ENCODE data around the gene CYB5D1.
"Not testable (repeated sequence)": the region's sequence is repeated elsewhere in the genome, so short reads cannot be mapped to it uniquely, and the experiment has no call there.

Gene CYB5D1

DNA sequence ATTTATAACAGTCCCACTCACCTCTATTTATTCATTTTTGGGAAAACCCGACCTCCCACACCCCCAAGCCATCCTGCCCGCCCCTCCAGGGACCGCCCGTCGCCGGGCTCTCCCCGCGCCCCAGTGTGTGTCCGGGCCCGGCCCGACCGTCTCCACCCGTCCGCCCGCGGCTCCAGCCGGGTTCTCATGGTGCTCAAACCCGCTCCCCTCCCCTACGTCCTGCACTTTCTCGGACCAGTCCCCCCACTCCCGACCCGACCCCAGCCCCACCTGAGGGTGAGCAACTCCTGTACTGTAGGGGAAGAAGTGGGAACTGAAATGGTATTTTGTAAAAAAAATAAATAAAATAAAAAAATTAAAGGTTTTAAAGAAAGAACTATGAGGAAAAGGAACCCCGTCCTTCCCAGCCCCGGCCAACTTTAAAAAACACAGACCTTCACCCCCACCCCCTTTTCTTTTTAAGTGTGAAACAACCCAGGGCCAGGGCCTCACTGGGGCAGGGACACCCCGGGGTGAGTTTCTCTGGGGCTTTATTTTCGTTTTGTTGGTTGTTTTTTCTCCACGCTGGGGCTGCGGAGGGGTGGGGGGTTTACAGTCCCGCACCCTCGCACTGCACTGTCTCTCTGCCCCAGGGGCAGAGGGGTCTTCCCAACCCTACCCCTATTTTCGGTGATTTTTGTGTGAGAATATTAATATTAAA, 3.6 kb upstream of the CYB5D1 start:
- no peak for DNase-seq (ENCODE audit: low read depth)
- no peak overlapping the region for H3K4me3 ChIP-seq (ENCODE audit: low read depth, low read length)

DNA sequence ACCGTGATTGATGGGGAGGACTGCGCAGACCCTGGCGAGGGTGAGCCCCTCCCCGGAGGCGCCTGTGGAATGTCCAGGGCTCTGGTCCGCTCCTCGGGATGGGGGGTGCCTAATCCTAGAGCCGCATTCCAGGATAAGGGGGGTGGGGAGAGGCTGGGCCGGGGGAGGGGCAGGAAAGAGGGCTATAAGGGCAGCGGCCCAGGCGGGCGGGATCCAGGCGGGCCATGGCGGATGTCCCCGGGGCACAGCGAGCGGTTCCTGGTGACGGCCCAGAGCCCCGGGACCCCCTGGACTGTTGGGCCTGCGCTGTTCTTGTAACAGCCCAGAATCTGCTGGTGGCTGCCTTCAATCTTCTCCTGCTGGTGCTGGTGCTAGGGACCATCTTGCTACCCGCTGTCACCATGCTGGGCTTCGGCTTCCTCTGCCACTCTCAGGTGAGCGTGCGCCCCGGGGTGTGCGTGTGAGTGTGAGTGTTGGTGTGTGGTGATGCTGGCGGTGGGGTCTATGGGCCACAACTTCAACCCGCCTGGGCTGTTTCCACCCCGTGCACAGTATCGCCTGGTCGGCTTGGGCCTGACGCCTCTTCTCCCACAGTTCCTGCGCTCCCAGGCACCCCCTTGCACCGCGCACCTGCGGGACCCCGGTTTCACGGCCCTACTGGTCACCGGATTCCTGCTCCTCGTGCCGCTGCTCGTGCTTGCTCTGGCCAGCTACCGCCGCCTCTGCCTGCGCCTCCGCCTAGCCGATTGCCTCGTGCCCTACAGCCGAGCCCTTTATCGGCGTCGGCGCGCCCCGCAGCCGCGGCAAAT, 2.7 kb upstream of the CYB5D1 start, which contains the start of gene TMEM88:
Gene TMEM88, plus strand, starts transcription at position 216 of the 809 bp plus-strand sequence. Its CDS starts 9 bp downstream, at position 225.
- DNase-seq (ENCODE audit: low read depth): no peak
- peak within 1 kb of the TSS; percentile 75 for H3K4me3 ChIP-seq (ENCODE audit: low read depth, low read length)

DNA sequence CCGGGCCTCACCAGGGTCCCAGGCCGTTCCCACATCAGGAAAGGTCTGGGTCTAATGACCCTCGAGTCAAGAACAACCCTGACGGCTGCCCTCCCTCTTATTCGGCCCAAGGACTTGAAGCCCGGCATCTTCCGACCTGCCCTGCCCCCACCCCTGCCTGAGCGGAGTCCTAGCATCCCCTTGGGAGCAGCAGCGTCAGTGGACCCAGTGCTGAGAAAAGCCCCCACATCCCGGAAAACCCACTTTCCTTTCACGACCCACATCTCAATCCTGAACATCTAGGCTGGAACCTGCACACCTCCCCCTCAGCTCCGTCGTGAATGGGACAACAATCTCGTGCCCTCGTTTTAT, 2.2 kb upstream of the CYB5D1 start:
- peak overlapping the region; percentile 75 for H3K4me3 ChIP-seq (ENCODE audit: low read depth, low read length)

DNA sequence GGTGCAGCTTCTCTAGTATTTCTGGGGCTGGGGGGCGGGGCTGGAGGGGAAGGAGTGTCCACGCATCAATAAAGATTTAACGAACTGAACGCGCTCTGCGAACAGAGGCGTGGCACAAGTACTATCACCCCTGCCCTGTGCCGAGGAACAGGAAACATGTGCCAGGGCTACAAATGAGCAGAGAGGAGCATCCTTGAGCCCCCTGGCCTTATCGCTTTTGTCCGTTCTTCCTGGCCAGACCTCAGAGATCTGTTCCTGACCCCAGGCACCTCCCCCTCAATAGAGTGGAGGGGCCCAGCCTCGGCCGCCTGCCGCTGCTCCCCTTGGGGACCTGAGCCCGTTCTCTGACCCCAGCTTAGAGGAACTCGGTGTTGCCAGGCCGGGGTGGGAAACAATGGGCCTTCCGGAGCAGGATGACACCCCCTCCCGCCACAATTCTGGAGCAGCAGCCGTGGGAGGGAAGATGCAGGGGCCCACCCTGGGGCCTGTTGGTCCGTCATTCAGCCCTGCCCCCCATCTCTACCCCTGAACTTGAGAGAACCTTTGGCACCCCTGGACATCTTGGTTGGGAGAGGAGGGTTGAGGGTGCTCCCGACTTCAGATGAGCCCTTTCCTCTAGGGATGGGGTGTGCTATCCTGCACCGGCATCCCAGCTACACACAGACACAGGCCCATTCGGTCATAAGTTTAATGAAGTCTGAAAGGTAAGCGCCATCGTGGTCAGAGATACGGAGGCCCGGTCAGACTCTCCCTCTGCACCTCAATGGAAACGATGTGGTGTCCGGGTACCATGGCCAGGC, 1.6 kb upstream of the CYB5D1 start:
- no peak for DNase-seq (ENCODE audit: low read depth)
- H3K4me3 ChIP-seq (ENCODE audit: low read depth, low read length): peak overlapping the region; percentile 75

More for the DNA sequence above, 2.2 kb upstream of the CYB5D1 start:
- DNase-seq (ENCODE audit: low read depth): no peak

DNA sequence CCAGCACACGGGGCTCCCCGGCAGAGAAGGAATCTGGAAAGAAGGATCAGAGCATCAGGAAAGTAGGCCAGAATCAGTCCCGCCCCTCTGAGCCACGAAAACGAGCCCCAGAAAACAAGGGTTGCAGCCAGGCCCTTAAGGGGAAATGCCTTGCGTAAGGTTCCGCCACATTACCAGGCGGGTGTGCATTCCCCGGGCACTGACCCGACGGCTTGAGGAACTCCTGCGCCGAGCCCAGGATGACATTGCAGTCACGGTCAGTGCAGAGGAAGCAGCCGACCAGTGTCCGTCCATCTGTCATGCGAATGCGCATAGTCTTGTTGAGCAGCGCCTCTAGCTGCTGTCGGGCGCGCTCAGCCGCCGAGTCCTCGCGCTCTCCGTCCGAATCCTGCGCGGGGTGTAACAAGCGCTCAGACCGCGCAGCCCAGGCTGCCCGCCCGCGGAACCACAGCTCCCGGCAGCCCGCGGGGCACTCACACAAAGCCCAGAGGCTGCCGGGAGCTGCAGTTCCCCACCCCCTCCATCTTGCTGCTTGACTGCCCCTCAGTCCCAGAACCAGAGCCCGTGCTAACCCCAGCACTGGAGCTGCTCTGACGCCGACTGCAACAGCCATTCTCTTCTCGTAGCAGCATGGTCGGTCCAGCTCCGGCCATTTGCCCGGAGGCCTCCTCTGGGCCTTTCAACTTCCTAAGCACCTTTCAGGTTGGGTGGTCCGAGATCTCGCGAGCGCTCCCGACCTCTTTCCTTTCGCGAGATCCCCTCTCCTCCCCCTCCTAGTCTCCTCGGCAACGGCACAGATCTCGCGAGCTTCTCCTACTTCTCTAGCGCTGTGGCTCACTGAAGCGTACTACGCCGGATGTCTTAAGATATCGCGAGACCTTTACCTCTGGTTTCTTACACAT, 741 bp upstream of the CYB5D1 start, which contains the start of gene NAA38:
Gene NAA38, minus strand, starts transcription at position 749 of the 902 bp plus-strand sequence. Its CDS starts 96 bp downstream, at position 653.
- H3K4me3 ChIP-seq (ENCODE audit: low read depth, low read length): peak within 1 kb of the TSS; percentile 75
- peak; percentile 99 for DNase-seq (ENCODE audit: low read depth)

DNA sequence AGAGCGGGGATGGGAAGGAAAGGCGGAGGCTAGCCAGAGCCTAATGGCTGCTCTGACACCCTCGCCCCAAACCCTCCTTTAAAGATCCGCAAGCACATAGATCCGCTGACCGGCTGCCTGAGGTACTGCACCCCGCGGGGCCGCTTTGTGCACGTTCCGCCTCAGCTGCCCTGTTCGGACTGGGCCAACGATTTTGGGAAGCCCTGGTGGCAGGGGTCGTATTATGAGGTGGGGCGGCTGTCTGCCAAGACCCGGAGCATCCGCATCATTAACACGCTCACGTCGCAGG, 663 bp downstream of the CYB5D1 start:
- no peak for DNase-seq (ENCODE audit: low read depth)
- peak overlapping the region; percentile 75 for H3K4me3 ChIP-seq (ENCODE audit: low read depth, low read length)

DNA sequence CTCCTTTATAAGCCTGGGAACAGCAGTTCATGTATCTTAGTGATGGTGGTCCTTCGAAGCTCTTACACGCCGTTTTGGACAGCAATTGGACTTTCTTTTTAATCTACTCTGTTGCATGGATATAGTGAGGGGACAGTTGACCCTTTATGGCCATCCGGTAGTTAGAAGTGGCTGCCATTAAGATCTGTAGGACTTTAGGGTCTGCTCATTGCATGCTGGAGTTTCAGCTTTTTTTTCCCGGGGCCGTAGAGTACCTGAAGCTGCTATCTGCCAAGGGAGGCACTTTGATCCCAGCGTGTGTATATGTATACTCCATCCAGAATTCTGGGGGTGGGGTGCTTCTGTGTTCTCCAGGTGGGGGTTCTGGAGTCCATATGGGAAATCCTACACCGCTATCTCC, 1.2 kb downstream of the CYB5D1 start:
- peak overlapping the region; percentile 75 for H3K4me3 ChIP-seq (ENCODE audit: low read depth, low read length)
- no peak for DNase-seq (ENCODE audit: low read depth)

DNA sequence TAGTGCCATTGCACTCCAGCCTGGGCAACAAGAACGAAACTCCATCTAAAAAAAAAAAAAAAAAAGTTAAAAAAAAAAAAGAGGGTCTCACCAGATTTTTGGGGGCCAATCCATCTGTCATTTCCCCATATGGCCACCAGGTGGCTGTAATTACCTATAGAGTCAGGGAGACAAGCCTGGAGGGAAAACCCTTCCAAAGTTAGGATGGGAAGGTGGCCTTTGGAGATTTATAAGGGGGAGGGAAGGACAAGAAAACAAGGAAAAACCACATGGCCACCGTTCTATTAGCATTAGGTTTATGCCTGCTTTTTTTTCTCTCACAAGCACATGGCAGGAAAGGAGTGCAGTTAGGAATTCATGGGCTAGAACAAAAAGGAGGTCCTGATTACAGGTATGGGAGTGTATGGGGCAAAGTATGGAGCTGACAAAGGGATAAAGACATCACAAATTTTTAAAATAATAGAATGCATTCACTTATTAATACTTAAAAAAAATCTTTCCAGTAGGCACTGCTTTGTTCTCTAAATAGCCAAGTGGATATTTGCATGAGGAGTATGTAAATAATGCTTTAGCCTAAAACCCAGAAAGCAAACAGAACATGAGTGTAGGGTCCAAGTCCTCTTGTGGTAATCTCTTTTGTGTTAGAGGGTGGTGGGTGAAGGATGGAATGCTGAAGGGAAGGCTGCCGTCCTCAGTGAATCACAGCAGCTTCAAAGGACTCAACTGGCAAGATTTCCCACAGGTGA, 5.1 kb downstream of the CYB5D1 start:
- no peak for DNase-seq (ENCODE audit: low read depth)
- no peak overlapping the region for H3K4me3 ChIP-seq (ENCODE audit: low read depth, low read length)

DNA sequence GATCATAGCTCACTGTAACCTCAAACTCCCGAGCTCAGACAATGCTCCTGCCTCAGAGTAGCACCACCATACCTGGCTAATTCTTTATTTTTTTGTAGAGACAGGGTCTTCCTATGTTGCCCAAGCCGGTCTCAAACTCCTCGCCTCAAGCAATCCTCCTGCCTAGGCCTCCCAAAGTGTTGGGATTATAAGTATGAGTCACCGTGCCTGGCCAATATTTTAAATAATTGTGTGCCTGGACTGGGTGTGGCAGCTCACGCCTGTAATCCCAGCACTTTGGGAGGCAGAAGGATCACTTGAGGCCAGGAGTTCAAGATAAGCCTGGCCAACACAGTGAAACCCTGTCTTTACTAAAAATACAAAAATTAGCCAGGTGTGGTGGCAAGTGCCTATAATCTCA, 6.6 kb downstream of the CYB5D1 start:
- DNase-seq (ENCODE audit: low read depth); H3K4me3 ChIP-seq (ENCODE audit: low read depth, low read length): not testable (repeated sequence)

DNA sequence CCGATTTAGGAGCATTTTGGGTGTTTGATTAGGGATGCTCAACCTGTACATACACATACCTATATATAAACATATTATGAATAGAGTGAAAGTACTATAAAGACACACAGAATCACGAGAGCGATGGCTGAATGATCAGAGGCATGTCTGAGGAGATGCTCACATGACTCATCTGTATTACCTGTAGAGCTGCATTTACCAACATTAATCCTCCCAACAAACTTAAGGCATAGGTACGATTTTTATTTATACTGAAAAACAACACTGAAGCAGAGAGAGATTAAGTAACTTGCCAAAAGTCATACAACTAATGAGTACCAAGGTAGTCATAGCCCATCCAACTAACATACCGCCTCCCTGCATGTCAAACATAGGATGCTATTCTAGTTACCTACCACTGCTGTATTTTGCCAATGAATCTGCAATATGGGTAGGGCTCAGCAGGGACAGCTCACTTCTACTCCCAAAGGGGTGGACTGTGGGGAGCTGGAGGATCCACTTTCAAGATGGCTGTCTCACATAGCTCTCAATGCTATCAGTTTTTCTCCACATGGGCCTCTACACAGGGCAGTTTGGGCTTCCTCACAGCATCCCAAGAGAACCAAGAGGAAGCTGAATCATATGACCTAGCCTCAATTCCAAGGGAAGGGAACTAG, 7.3 kb downstream of the CYB5D1 start:
- DNase-seq (ENCODE audit: low read depth): no peak
- no peak overlapping the region for H3K4me3 ChIP-seq (ENCODE audit: low read depth, low read length)

DNA sequence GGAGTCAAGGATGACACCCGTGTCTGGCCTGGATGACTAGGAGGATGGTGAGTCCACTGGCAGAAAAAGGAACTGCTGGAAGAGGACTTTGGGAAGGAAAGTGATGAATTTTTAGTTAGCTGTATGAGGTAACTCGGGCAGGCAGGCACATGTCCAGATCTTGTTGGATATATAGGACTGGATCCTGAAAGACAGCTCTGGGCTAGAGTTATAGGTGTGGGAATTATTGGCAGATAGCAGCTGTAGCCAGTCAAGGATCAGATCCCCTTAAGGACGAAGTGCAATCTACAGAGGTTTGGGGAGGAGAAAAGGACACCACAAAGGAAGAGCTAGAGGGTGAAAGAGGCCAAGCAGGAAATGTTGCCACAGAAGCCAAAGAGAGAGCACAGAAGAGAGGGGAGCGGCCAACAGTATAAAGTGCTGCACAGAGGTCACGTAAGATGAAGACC, 10.1 kb downstream of the CYB5D1 start:
- no peak overlapping the region for H3K4me3 ChIP-seq (ENCODE audit: low read depth, low read length)
- DNase-seq (ENCODE audit: low read depth): no peak

DNA sequence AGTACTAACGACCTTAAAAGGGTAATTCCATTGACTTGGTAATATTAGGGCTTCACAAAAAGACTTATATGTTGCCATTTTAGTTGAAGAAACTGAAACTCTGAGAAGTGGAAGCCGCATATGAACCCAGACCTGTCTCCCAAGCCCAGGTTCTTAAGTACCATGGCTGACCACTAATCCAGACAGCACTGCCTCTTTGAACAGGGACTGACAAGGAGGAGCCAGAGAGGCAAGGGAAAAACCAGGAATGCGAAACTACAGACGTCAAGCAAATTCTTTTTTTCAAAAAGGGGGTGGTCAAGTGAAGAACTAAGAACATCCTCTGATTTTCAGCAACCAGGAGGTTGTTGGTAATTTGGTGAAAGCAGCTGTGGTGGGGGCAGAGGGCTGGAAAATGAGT, 15.2 kb downstream of the CYB5D1 start:
- DNase-seq (ENCODE audit: low read depth): no peak
- no peak overlapping the region for H3K4me3 ChIP-seq (ENCODE audit: low read depth, low read length)

DNA sequence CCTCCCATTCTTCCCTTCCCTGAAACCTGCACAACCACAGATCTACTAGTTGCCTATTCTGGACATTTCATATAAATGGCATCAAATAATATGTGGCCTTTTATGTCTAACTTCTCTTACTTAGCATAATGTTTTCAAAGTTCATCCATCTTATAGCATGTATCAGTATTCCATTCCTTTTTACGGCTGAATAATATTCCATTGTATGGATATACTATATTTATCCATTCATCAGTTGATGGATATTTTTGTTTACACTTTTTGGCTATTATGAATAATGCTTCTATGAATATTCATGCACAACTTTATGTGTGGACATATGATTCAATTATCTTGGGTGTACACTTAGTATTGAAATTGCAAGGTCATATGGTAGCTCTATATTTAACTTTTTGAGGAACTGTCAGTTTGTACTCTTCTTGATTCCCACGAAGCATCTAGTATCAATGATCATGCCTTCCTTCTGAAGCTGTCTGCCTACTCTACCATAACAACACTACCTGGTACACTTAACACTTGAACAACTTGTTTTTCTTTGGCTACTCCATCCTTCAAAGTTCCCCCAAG, 18.1 kb downstream of the CYB5D1 start:
- no peak for DNase-seq (ENCODE audit: low read depth)

DNA sequence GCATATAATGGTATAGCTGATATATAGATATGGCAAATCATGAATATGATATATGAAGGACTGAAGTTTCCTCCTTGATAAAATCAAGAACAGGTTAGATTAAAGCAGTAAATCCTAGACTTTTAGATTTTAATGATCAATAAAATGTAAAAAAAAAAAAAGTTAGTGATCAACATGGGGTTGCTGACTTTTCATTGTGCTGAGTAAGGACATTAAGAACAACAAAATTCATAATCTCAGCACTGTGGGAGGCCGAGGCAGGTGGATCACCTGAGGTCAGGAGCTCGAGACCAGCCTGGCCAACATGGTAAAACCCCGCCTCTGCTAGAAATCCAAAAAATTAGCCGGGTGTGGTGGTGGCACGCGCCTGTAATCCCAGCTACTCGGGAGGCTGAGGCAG, 20.4 kb downstream of the CYB5D1 start:
- H3K4me3 ChIP-seq (ENCODE audit: low read depth, low read length): no peak overlapping the region
- DNase-seq (ENCODE audit: low read depth): no peak

More for the DNA sequence above, 18.1 kb downstream of the CYB5D1 start:
- no peak overlapping the region for H3K4me3 ChIP-seq (ENCODE audit: low read depth, low read length)

DNA sequence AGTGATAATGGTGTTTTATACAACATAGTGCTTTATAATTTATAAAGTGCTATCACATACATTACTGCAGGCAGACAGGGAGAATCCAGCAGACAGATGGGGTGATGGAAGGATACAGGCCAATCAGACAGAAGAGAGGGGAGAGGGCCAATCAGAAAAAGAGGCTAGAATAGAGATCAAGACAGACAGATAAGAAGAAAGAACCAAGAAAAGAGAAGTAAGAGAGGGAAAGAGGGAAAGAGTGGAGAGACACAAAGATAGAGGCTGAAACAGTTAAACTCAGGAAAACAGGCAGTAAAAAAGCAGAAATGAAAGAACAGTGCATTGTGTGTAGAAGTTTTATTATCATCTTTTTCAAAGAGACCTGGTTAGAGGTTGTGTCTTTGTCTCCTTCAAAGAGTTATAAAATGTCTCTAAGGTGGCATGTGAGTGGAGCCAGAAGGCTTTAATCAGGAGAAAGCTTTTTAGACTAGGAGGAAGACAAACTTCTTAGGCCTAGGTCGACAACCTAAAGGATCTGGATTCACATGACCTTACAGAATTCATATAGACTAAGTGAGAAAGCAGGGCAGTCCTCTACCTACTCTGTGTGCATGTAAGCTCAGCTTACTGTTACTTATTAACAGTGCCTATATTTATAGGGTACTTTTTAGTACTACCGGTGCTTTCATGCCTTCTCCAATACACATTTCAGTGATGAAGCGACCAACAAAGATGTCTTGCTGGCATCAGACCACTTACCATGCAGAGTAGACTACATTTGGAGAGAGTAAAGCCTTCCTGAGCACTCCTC, 22.5 kb downstream of the CYB5D1 start:
- DNase-seq (ENCODE audit: low read depth): no peak
- H3K4me3 ChIP-seq (ENCODE audit: low read depth, low read length): no peak overlapping the region

DNA sequence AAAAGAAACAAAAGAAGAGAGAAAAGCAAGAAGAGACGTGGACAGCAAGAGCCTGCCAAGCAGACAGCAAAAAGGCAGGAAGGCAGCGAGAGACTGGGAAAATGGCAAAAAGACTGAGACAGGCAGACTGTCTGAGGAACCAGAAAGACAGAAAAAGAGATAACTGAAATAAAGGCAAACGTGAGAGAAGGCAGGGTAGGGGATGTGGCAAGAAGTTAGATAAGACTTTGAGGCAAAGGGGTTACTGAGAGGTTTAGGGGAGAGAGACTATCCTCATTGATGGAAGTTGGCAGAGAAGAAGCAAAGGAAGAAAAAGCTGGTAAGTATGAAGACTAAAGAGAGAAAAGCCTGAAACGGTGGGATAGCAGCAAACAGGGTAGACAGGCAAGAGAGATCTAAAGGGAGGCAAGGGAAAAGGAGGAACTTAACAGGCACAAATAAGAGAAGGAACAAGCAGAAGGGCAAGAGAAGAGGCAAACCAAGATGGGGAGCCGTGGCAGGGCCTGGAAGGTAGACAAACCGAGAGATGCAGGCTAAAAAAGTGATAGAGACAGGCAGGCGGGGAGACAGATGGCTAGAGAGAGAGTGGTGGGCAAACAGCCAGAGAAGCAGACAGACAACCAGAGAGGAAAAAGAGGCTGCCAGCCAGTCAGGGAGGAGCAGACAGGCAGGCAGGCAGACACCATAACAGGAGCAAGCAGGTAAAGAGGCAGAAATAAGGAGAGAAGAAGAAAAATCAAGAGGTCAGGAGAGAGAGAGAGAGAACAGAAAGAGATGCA, 23.7 kb downstream of the CYB5D1 start:
- no peak overlapping the region for H3K4me3 ChIP-seq (ENCODE audit: low read depth, low read length)
- no peak for DNase-seq (ENCODE audit: low read depth)
